Lung microvascular endothelial cell (primary cell): ENCODE measurements around the gene TMEM236. TPM values are rescaled to one million over a fixed set of nuclear protein-coding genes. Genes with fewer than 3 reads are reported as not detected.
"Not testable (repeated sequence)": the region's sequence is repeated elsewhere in the genome, so short reads cannot be mapped to it uniquely, and the experiment has no call there.

Experiments
- DNase-seq, 2 donors: peaks; one replicate each; pipeline versions ENCODE4 v3.0.0 to v3.0.0-alpha.2; 2010; ENCODE audit warnings: low read depth in 2 of 2
- total RNA-seq: library from RNA; depleted of rRNA; stranded (reverse); fragments of >200 nt; gene quantifications from 2 replicates; pipeline ENCODE4 v1.2.1, GENCODE V29; 2014

The TMEM236 gene
- 0.65 and 0.79 TPM in 2 replicates for total RNA-seq

DNA sequence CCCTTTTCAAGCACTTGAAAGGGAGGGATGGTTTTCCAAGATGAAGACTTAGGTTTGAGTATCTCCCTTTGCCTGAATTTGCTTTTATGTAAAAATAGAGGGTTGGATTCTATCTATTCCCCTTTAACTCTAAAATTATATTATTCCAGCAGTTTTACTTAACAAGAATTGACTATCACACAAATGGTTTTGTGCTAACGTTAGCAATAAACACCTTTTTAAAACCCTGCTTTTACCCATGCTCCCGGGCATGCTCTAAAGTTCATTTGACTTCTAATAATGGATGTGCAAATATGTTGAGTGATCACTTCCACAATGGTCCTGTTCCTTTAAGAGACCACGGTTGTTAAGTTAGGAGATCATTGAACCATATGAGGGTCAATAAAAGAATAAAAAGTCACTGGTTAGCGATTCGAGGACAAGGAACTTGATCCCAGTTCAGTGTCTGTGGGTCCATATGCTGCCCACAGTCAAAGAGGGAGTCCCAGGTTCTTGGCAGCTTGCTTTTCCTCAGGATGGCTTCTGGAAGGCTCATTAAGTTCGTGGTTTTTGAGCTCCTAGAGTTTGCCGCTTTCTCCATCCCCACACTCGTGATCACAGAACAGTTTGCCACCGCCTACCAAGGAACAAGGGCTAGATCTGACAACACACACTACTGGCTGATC lies at the start of gene TMEM236:
TMEM236 (plus strand) TSS at position 421 of the 665 bp plus-strand sequence; CDS start at position 516, 95 bp downstream.
- DNase-seq, result no peak

DNA sequence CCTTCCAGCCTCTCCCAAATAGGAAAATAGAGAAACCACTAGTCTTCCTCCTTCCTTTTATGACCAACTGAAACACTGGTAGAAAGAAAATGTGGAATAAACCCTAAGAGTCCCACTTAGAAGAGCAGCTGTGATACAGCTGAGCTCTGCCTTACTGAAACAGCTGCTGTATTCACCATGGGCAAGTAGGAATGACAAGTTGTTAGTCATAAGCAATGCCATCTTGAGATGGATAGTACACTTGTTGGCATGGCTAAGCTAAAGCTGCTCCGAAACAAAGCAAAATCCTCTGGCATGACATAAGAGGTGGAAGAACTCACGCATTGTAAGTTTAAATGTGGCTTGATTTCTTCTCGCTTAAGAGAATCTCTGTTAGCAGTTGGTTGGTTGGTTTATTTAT lies 48.3 kb upstream of the TMEM236 start:
- no peak for DNase-seq

- no peak for DNase-seq
Observed at GRCh38 chr10:17708821-17709220, 43.2 kb upstream of the TMEM236 start.

GRCh38 chr10:17709492-17709891 lies 42.5 kb upstream of the TMEM236 start:
- no peak for DNase-seq

DNA sequence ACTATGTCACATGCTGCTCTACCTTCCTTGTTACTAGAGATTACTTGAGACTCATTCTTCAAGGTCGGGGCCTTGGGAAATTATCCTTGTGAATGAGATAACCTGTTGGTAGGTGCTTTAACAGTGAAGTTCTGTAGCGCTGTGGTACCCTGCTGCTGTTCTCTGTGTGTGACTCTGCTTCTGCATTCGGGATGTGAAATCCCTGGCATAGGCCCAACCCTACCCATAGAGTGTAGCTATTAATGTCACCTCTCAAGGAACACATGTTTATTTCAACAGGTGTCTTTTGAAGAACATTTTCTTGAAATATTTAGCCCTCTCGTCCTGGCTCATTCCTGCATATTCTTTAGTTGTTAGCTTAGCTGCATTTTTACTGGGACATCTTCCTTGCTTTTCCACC lies 41.8 kb upstream of the TMEM236 start:
- DNase-seq, result no peak

GRCh38 chr10:17712053-17712452 lies 39.9 kb upstream of the TMEM236 start:
- no peak for DNase-seq

GRCh38 chr10:17712717-17713471 lies 39.1 kb upstream of the TMEM236 start:
- peak in 1 of 2 donors; percentile 20 for DNase-seq

GRCh38 chr10:17713758-17714157 lies 38.2 kb upstream of the TMEM236 start:
- DNase-seq, result no peak

- no peak for DNase-seq
Observed at GRCh38 chr10:17716161-17716560, 35.8 kb upstream of the TMEM236 start.

DNA sequence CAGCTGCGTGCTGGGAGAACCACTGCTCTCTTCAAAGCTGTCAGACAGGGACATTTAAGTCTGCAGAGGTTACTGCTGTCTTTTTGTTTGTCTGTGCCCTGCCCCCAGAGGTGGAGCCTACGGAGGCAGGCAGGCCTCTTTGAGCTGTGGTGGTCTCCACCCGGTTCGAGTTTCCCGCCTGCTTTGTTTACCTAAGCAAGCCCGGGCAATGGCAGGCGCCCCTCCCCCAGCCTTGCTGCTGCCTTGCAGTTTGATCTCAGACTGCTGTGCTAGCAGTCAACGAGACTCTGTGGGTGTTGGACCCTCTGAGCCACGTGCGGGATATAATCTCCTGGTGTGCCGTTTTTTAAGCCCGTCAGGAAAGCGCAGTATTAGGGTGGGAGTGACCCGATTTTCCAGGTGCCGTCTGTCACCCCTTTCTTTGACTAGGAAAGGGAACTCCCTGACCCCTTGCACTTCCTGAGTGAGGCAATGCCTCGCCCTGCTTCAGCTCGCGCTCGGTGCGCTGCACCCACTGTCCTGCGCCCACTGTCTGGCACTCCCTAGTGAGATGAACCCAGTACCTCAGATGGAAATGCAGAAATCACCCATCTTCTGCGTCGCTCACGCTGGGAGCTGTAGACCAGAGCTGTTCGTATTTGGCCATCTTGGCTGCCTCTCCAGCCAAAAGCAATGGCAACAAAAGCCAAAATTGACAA lies 29.5 kb upstream of the TMEM236 start:
- not testable (repeated sequence) for DNase-seq

DNA sequence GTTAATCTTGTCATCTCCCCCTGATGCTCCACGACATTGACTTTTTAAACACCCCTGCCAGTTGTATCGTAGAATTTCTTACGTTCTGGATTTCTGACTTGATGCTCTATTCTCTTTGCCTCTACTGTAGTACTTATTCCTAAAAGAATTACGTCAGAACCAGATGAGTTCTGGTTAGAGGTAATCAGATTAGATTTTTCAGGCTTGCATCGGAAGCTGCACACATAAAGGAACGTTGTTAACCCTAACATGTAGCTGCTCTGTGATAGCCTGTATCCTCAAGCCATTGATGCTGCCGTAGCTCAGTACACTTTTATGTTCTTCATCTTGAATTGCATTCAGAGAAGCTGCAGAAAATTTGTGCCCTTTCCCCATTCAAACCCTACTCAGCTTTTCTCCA lies 26.3 kb upstream of the TMEM236 start:
- no peak for DNase-seq

GRCh38 chr10:17729630-17730029 lies 22.4 kb upstream of the TMEM236 start:
- DNase-seq, result no peak

DNA sequence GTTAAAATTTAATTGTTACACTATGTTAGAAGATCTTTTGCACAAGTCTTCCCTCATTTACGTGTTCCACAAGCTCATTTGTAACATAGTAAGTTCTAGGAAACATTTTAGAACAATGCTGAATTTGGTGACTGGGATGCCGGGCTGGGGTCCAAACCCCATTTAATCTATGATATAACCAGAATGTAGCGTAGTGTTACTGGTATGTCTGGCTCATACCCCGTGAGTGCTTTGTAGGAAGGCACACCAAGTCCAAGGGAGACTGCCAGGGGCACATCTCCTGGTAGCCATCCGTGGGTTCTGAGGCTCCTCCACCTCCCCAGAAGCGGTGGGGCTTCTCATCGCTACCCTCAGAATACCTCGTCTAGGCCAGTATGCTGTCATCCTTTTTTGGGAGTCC lies 21.3 kb upstream of the TMEM236 start:
- DNase-seq, result no peak

GRCh38 chr10:17731331-17732020 lies 20.5 kb upstream of the TMEM236 start:
- DNase-seq, result no peak

- no peak for DNase-seq
Observed at GRCh38 chr10:17733620-17734019, 18.4 kb upstream of the TMEM236 start.

- DNase-seq, result no peak
Observed at GRCh38 chr10:17734432-17735080, 17.4 kb upstream of the TMEM236 start.

GRCh38 chr10:17735166-17735941 lies 16.6 kb upstream of the TMEM236 start:
- peak in 1 of 2 donors; percentile 58 for DNase-seq

- peak in 1 of 2 donors; percentile 30 for DNase-seq
Observed at GRCh38 chr10:17736223-17736622, 15.8 kb upstream of the TMEM236 start.

GRCh38 chr10:17737027-17737965 lies 14.7 kb upstream of the TMEM236 start:
- DNase-seq, result peak; percentile 49 to 73
